Activated CD4-positive, alpha-beta T cell treated with anti-CD3 and anti-CD28 coated beads, Interleukin-2, amount 50 U/mL, for 1 hour (primary cell): ENCODE data around the gene NEDD4L.

ENCODE experiments used
- DNase-seq: peaks from one replicate; pipeline ENCODE4 v3.0.0-alpha.2; 2020

Gene NEDD4L

DNA sequence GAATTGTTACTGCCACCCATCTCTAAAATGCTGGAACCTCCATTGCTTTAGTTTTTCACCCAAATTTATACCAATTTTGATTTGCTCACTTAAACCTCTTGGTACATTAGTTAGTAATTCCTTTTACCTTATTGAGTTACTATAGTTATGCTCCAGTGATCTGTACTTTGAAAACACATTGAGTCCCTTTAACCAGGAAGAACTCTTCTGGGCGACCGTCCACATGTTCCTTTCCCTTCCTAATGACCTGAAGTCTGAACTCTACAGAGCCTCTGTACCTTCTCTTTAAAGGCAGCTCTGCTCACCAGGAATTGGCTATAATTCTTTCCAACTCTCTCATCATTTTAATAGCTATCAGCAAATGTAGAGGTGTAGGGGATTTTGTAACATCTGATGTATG is 290.0 kb downstream of the NEDD4L start:
- DNase-seq, result no peak

DNA sequence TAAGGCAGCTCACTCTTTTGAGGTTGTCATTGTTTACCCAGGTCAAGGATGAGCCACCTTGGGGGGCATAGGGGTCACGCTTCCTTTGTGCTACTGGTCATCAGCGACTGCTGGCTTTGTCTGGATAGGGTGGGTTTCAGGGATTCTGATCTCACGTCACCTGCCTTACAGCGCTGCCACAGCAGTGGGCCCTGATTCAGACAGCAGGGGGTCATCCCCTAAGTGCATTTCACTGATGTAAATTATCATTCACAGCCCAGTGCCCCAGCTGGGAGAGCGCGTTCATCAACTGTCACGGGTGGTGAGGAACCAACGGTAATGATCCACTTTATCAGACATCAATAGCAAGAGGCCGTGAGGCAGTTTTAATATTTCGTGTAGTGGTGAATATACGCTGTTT is 291.2 kb downstream of the NEDD4L start:
- DNase-seq, result no peak

DNA sequence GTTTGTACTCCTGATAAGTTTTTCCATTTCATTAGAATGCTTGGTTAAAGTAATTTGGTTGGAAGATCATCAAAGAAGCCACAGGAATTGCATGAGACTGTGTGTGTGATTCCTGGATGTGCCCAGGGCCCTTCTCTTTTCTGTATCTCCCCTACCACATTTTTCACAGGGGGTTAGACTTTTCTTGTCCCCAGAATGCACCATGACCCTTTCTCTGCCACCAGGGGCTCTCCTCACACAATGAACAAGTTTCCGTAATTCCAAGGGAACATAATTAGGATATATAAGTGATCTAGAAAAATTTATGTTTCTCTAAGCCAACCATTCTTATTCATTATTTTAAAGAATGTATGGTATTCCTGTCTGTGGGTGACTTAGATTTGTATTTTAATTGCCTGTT is 291.8 kb downstream of the NEDD4L start:
- DNase-seq, result no peak

DNA sequence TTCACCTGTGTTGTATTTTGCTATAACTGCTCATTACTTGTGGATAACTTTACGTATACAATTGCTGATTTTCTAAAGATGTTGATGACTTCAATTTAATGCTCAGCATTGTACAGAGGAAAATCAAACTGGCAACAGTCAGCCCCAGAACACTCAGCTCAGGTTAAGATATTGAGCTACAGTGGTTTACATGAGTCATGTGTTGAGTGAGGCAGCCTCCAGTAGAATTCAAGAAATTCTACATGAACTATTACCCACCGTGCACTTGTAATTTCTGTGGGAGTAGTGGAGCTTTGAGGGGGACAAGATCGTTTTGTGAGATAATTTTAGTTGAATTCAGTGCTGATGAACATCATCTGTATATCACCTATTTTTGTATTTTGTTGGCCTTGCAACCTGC is 292.6 kb downstream of the NEDD4L start:
- no peak for DNase-seq

GRCh38 chr18:58337285-58337684 is 293.3 kb downstream of the NEDD4L start:
- DNase-seq, result no peak

- DNase-seq, result no peak
Measured at GRCh38 chr18:58337686-58338085, 293.7 kb downstream of the NEDD4L start.

- DNase-seq, result no peak
Measured at GRCh38 chr18:58338141-58338540, 294.1 kb downstream of the NEDD4L start.

- no peak for DNase-seq
Measured at GRCh38 chr18:58338961-58339592, 295.1 kb downstream of the NEDD4L start.

- no peak for DNase-seq
Measured at GRCh38 chr18:58339890-58340289, 295.9 kb downstream of the NEDD4L start.

DNA sequence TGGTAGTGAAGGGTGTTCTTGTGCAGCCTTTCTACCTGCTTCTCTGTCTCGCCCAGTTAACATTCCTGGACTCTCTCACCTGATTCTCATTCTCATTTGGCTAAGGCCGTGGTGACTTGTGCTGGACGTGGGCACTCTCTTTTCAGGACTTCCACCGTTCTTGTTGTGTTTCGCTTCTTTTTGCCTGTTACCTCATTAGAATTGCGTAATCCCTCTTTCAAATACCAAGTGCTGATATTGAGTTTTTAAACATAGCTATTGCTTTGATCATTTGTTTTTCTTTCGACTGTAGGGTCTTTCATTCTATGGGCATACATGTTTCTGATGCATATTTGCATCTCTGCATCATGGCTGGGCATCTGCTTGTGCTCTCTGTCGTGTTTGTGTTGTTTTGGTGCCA is 297.9 kb downstream of the NEDD4L start:
- no peak for DNase-seq

GRCh38 chr18:58344080-58344670 is 300.1 kb downstream of the NEDD4L start:
- DNase-seq, result no peak

- DNase-seq, result no peak
Measured at GRCh38 chr18:58344861-58345463, 300.9 kb downstream of the NEDD4L start.

GRCh38 chr18:58345875-58346274 is 301.8 kb downstream of the NEDD4L start:
- DNase-seq, result no peak

DNA sequence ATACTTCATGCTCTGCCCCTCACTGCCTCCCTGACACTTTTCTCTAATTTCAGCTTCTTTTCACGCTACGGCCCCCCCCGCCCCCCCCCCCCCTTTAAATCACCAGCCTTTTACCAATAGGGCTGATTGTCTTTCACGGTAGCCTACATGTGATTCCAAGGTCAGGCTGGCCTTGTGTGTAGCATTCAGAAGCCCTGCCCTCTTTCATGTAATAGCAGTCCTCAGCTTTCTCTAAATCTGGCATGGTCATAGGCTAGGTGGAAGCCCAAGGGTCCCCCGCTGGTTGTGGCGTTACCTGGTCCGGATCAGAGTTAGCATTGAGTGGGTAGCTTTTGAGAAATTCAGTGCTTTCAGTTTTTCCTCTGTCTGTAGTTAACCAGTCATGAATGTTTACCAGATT is 303.1 kb downstream of the NEDD4L start:
- DNase-seq, result no peak

DNA sequence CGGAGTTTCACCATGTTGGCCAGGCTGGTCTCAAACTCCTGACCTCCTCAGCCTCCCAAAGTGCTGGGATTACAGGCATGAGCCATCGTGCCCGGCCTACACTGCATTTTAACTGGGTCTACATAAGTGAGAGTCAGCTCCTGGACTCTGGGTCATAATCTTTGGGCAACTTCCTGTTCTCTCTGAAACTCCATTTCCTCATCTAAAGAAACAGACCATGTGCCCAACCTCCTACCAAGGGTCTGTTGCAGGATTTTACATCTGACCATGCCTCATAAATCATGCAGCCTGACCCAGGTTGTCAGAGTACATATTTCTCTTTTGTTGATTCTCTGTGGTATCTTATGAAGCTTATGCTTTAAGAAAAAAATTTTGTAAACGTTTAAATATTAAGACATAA is 304.5 kb downstream of the NEDD4L start:
- DNase-seq, result no peak

GRCh38 chr18:58348951-58349350 is 304.9 kb downstream of the NEDD4L start:
- no peak for DNase-seq

- no peak for DNase-seq
Measured at GRCh38 chr18:58349650-58350049, 305.6 kb downstream of the NEDD4L start.

DNA sequence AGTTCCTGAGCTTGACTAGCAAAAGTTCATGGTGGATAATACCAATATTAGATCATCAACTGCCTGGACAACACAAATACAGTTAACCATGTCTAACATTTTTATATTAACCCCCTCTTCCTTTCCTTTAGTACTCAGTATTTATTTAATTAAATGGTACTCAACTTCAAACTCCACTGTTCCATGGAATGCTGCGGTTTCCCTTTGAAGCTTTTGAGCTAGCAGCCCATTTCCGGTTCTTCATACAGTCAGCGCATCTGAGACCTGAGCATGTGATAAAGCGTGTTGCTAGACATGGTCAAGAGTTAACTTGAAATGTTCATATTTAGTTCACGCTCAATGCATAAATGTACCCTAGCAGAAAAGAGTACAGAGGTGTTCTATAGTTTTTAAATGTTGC is 306.5 kb downstream of the NEDD4L start:
- DNase-seq, result no peak

GRCh38 chr18:58351776-58352175 is 307.8 kb downstream of the NEDD4L start:
- DNase-seq, result no peak

DNA sequence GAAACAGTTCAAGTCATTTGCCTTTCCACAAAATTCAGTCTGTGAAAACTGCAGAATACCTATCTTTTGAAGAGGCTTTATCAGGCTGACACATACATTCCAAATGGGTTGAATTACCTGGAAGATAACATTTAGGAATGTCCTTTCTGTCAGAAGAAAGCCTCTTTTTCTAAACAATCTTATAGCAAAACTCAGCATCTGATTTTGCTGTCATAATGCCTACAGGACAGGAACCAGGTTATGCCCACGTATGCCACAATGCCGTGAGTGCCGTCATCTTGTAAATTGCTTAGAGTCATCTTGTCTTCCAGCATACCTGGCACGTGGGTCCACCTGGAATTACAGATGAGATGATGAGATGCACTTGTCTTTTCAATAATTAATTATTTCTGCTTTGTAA is 309.6 kb downstream of the NEDD4L start:
- DNase-seq, result no peak

GRCh38 chr18:58354051-58354450 is 310.0 kb downstream of the NEDD4L start:
- DNase-seq, result no peak

DNA sequence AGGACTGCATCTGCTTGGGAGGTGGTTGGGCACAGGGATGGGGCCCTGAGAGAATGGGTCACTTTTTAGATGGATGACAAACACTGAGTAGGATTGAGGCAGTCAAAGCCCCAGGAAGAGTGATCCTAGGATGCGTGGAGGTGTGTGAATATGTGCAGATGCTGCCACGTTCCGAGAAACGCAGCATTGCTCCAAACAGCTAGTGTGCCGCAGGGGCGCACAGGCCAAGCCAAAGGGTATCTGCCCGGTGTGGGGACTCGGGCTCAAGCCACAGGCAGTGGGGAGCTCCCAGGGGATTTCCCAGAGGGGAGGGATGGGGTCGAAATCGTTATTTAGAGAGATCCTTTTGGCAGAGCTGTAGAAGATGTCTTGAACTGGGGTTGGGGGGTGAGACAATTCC is 310.8 kb downstream of the NEDD4L start:
- no peak for DNase-seq

- no peak for DNase-seq
Measured at GRCh38 chr18:58355243-58355642, 311.2 kb downstream of the NEDD4L start.

DNA sequence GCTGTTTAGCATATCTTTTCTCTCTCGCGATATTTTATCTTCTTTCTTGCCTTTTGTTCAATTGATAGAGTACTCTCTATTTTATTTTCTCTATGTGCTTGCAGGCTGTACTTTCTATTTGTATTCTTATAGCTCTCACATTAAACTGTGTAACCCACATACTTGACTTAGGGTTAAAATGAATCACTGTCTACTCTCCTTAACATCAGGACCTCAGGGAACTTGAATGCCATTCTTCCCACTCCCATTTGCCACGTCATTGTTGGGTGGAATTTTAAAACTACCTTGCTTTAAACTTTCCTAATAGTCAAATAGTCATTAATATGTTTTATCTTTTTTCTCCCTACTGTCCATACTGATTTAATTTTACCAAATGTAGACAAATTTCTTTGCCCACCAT is 315.2 kb downstream of the NEDD4L start:
- DNase-seq, result no peak

- DNase-seq, result no peak
Measured at GRCh38 chr18:58359620-58360019, 315.6 kb downstream of the NEDD4L start.
